GM18517 (cell line): ENCODE data around the gene CYP26A1.

Experiments used
- ATAC-seq: cut with Tn5 transposase; IDR thresholded peaks from one replicate; pipeline ENCODE4 v1.9.1; 2021; ENCODE audit warnings: mild to moderate bottlenecking, moderate library complexity; ENCODE audit not compliant: unreplicated experiment

CYP26A1 gene

DNA sequence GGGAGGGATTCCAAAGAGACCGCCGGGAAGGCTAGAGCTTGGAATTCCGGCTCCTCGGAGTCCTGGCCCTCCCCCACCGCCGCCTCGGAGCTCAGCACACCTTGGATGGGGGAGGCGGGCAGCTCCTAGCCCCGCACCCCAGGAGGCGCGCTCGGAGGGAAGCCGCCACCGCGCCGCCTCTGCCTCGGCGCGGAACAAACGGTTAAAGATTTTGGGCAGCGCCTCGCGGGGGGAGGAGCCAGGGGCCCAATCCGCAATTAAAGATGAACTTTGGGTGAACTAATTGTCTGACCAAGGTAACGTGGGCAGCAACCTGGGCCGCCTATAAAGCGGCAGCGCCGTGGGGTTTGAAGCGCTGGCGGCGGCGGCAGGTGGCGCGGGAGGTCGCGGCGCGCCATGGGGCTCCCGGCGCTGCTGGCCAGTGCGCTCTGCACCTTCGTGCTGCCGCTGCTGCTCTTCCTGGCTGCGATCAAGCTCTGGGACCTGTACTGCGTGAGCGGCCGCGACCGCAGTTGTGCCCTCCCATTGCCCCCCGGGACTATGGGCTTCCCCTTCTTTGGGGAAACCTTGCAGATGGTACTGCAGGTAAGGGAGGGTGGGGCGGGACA, at the start of gene CYP26A1:
CYP26A1 (plus strand) TSS at position 355 of the 608 bp plus-strand sequence; CDS start at position 397, 42 bp downstream.
- ATAC-seq, result no peak

DNA sequence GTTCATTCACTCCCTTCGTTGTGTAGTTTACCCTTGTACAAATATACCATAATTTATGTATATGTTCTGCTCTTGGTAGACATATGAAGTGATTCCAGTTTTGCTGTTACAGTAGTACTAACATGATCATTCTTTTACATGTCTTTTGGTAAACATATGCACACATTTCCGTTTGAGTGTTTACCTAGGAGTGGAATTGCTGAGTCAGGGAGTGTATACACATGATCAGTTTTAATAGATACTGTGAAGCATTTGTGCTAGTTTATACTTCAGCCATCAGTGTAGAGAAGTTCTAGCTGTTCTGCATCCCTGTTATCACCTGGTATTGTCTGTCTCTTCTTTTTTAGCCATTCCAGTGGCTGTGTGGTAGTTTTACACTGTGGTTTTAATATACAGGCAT, 47.6 kb upstream of the CYP26A1 start:
- ATAC-seq, result no peak

DNA sequence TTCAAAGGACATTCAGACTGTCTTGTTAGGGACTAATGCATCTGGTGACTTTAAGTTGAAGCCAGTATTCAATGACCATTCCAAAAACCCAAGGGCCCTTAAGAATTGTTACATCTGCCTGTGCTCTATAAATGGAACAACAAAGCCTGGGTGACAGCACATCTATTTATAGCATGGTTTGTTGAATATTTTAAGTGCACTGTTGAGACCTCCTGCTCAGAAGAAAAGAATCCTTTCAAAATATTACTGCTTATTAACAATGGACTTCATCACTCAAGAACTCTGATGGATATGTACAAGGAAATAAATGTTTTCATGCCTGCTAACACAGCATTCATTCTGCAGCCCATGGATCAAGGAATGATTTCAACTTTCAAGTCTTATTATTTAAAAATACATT, 46.2 kb upstream of the CYP26A1 start:
- ATAC-seq, result no peak

- ATAC-seq, result no peak
Measured at GRCh38 chr10:93028883-93029282, 44.8 kb upstream of the CYP26A1 start.

DNA sequence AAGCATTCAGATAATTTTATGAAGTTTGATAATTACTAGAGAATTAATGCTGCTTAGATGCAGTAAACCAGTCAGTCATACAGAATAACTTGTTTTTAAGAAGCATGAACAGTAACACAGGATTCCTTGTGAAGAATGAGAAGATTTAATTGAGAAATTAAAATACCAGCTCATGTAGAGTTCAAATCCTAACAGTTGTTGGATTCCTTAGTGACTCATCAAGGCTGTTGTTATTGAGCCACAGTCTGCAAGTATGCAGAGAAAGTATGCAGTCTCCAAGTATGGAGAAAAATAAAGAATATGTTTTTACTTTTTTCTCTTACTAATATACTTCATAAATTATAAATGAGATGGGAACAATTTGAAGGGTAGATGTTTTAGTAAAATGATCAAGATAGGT, 43.3 kb upstream of the CYP26A1 start:
- no peak for ATAC-seq

DNA sequence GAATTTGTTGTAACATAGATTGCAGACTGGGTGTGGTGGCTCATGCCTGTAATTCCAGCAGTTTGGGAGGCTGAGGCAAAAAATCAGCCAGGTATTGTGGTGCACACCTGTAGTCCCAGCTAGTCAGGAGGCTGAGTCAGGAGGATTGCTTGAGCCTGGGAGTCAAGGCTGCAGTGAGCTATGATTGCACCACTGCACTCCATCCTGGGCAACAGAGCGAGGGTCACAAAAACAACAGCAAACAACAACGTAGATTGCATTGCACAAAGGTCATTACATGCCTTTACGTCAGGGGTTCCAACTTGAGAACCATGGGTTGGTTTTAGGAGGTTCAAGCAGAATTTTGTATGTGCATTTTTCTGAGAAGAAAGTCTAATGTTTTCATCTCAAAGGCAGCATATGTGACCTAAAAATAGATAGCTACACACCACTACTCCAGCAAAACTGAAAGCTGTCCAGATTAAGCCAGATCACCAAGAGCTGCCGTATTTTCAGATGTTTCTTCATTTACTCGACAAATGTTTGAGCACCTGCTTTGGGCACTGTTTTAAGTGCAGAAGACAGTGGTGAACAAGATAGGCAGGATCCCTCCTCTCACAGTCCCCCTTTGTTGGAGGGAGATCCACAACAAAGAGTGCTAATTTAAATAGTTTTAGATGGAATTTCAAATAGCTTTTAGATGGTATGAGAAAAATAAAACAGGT, 41.4 kb upstream of the CYP26A1 start:
- no peak for ATAC-seq

DNA sequence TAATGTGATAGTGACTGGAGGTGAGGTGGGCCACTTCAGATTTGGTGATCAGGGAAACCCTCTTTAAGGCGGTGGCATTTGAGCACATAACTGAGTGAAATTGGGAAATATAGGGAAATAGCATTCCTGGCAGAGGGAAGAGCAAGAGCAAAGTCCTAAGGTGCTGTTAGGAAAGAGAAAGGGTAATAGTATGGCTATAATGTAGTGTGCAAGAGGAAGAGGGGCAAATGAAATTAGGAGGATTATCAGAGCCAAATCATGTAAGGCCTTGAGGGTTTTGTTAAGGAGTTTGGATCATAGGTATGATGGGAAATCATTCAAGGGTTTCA, 40.9 kb upstream of the CYP26A1 start:
- ATAC-seq, result no peak

GRCh38 chr10:93034426-93034825, 39.3 kb upstream of the CYP26A1 start:
- ATAC-seq, result no peak

- ATAC-seq, result no peak
Measured at GRCh38 chr10:93039110-93039509, 34.6 kb upstream of the CYP26A1 start.

- no peak for ATAC-seq
Measured at GRCh38 chr10:93039721-93040120, 34.0 kb upstream of the CYP26A1 start.

DNA sequence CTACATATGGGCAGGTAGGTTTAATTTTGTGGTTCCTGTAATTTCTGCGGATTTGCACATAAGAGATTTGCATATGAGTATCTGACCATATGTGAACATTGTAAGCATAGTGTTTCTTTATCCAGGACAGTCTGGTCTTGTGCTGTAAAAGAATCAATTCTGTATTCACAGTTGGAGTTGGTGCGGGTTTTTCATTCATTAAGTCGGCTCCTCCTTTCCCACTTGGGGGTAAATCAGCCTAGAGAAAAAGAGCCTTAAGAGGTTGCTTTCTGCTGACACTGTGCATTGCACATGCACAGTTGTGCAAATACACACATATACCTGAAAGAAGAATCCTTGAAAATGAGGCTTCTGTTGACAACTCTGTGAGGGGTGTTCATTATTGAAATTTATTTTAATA, 19.2 kb upstream of the CYP26A1 start:
- no peak for ATAC-seq

DNA sequence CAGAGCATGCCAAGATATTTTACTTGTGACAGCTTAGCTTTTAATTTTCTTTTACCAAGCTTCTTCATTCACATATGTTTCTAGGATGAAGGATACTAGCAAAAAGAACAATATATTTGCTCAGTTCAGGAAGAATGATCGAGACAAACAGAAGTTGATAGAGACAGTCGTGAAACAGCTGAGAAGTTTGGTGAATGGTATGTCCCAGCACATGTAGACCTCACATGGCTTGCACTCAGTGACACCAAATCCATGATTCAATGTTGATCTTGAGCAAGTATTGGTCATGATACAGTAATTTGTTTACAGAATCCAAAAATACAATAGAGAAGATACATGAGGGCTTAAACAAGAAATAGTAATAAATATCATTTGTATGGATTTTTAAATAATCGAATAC, 15.6 kb upstream of the CYP26A1 start:
- no peak for ATAC-seq

GRCh38 chr10:93059975-93060886, 13.5 kb upstream of the CYP26A1 start, which contains the start of gene CYP26C1:
Gene CYP26C1 (plus strand): TSS chr10:93060798. CDS start chr10:93061264, 466 bp downstream.
- ATAC-seq, result no peak

DNA sequence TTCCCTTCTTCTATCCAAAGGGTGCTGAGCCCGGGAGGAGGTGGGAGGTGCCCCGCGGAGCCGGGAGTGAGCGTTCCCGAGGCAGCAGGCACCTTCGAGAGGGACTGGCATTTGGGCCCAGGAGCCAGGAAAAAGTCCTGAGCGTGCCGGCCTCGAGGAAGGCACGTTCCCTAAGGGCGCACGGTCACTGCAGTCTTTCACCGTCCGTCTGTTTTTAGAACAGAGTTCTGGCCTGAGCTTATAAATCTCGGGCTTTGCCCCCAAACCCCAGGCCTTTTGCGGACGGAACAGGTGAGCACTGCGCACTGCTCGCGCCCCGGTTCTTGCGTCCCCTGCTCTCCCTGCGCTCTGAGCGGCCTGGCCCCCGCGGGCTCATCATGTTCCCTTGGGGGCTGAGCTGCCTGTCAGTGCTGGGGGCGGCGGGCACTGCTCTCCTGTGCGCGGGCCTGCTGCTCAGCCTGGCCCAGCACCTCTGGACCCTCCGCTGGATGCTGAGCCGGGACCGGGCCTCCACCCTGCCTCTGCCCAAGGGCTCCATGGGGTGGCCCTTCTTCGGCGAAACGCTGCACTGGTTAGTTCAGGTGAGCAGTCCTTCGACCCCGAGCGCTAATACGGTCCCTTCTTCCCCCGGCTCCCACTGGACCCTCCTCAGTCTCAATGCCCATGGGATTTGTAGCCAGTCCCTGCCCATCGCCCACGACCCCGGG, 12.7 kb upstream of the CYP26A1 start:
- no peak for ATAC-seq

DNA sequence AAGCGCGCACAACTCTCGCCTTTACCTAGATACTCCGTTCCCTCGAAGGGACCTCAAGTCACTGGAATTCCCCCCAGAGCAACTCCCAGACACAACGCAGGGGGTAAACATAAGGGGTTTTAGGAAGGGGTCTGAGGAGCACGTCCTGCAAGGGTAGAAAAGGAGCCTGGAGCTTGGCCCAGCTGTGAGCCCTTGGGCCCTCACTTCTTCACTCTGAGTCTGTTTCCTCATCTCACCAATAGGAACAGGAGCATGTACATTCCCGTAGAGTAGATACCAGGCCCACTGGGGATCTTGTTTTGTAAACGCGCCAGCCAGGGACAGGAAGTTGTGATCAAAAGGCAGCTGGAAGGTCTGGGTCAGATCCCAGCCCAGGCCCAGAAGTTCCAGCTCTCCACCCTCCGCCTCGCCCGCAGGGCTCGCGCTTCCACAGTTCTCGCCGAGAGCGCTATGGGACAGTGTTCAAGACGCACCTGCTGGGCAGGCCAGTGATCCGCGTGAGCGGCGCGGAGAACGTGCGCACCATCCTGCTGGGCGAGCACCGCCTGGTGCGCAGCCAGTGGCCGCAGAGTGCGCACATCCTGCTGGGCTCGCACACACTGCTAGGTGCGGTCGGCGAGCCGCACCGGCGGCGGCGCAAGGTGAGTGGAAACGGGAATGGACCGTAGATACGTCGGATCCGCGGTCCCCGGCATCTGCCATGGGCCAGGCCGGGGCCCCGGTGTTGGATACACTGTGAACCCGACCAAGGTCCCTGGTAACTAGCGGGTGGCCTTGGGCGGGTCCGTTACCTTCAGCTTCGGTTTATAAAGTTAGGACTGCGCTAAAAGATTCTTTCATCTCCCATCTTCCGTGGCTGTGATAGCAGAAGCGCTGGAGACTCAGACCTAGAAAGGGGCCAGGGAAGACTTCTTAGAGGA, 11.8 kb upstream of the CYP26A1 start:
- no peak for ATAC-seq

GRCh38 chr10:93062514-93063143, 11.1 kb upstream of the CYP26A1 start:
- no peak for ATAC-seq

- no peak for ATAC-seq
Measured at GRCh38 chr10:93063144-93063976, 10.3 kb upstream of the CYP26A1 start.

DNA sequence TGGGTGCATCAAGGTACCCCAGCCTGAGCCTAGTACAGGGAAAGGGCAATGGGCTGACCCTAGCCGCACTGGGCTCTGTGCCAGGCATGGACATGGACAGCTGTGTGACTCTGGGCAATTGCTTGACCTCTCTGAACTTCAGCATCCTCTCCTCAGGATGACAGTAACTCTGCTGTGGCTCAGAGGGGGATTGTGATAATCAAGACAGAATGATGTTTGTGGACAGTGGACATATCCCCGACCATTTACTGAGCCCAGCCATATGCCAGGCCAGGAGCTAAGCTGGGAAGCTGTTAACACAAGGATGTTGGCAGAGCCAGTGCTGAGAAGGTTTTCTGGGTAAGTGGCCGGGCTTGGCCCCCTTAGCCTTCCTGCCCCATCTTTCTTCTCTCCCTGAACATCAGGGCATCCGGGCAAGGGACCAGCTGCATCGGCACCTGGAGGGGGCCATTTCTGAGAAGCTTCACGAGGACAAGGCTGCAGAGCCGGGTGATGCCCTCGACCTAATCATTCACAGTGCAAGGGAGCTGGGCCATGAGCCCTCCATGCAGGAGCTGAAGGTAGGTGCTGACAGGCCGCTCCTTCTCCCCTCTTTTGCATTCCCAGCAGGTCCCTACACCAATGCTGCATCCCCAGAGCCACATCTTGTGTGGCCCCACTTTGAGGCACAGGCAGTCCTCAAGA, 9.6 kb upstream of the CYP26A1 start:
- no peak for ATAC-seq
